ENCODE results near the gene GTSE1. TPM values are rescaled to one million over a fixed set of nuclear protein-coding genes. Genes with fewer than 3 reads are reported as not detected.

The GTSE1 gene
- total RNA-seq, 1 donor from 2014 or later, result 47.7 TPM

DNA sequence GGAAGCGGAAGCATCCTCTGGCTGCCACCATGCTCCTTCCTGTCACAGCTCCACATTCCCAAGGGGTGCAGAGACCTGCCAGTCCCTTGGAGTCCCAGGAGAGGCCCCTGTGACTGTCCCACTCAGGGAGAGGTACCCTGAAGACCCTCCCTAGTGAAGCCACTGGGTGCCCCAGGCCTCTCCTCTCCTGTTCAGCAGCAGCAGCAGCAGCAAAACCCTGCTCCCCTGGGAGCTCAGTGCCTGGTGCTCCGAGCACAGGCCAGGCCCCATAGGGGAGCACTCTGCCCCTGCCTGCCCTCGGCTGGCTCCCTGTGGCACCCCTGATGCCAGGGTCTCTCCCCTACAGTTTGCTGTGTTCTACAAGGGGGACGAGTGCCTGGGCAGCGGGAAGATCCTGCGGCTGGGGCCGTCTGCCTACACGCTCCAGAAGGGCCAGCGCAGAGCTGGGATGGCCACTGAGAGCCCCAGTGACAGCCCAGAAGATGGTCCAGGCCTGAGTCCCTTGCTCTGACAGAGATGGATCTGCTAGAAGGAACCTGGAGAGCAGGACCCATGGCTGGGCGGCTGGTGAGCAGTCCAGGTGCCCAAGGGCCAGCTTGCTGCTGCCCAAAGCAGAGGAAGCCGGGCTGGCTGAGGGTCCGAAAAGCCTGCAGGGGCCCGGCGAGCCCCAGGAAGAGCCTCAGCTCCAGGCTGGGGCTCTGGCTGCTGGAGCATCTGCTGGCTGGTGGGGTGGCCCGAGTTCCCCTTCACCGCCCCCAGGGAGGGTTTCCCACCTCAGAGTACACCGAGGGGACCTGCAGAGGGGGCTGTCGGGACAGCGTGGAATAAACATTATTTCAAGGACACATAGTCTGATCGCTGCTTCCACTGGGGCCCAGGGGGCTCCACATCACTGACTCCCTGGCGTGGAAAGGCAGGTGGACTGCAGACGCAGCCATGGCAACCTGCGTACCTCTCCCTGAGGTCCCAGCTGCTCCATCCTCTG is 60.1 kb downstream of the GTSE1 start:
- H3K27me3 Mint-ChIP-seq (ENCODE audit: low read depth), result no peaks in the 10 kb centered on the region
- H3K9me3 Mint-ChIP-seq, result no peaks in the 10 kb centered on the region
- no peaks in the 10 kb centered on the region for H3K4me1 Mint-ChIP-seq (ENCODE audit: low read depth)
- no peak overlapping the region for H3K4me3 Mint-ChIP-seq (ENCODE audit: low read depth)
- peaks cover 24% of the 10 kb centered on the region for H3K36me3 Mint-ChIP-seq (ENCODE audit: low read depth)
- DNase-seq (ENCODE audit: low spot score), result no peak
- intact Hi-C loops (cut with micrococcal nuclease), result no loop called here
- no peak overlapping the region for H3K27ac Mint-ChIP-seq

DNA sequence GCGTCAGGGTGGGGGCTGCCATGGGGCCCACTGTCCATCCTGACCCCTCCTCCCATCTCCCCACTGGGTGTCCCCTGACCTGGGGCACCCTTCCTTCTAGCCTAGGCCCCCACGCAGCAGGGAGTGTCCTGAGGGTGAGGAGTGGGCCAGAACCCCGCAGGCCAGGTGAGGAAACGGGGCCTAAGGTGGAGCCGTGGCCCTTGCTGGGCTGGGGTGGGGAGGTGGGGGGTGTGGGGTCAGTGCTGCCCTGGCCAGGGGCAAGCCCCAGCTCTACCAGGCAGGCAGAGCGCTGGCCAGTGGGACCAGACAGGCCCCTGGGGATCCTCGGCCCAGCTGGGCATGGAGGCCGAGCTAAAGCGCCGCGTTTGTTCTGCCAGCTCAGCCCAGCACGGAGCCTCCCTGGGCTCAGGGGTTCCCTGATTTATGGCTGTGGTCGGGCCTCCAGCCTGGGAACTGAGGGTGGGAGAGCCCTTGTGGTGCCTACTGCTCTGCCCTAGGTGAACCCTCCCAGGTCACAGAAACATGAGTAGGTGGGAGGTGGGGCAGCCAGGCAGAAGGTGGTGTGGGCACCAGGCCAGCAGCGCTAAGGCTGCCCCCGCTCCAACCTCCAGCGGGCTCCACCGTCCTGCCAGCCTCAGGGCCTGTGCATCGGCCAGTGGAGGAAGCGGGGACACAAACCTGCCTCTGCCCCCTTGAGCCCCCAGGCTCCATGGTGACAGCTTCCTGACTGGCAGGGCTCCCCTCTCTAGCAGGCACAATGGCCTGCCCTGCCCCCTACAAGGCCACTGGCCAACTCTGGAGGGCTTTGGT is 61.2 kb downstream of the GTSE1 start:
- Mint-ChIP-seq H3K27ac (no peak overlapping the region), H3K4me3 (ENCODE audit: low read depth) (no peak overlapping the region), H3K27me3 (ENCODE audit: low read depth) (no peaks in the 10 kb centered on the region), H3K9me3 (no peaks in the 10 kb centered on the region), H3K4me1 (ENCODE audit: low read depth) (no peaks in the 10 kb centered on the region), H3K36me3 (ENCODE audit: low read depth) (peaks cover 15% of the 10 kb centered on the region)
- intact Hi-C loops (cut with micrococcal nuclease), result no loop called here
- no peak for DNase-seq (ENCODE audit: low spot score)

GRCh38 chr22:46358766-46359165 is 62.1 kb downstream of the GTSE1 start:
- H3K4me1 Mint-ChIP-seq (ENCODE audit: low read depth), result no peaks in the 10 kb centered on the region
- H3K9me3 Mint-ChIP-seq, result no peaks in the 10 kb centered on the region
- no peaks in the 10 kb centered on the region for H3K27me3 Mint-ChIP-seq (ENCODE audit: low read depth)
- no peak overlapping the region for H3K27ac Mint-ChIP-seq
- peaks cover 11% of the 10 kb centered on the region for H3K36me3 Mint-ChIP-seq (ENCODE audit: low read depth)
- H3K4me3 Mint-ChIP-seq (ENCODE audit: low read depth), result no peak overlapping the region
- intact Hi-C loops (cut with micrococcal nuclease), result no loop called here
- DNase-seq (ENCODE audit: low spot score), result no peak

DNA sequence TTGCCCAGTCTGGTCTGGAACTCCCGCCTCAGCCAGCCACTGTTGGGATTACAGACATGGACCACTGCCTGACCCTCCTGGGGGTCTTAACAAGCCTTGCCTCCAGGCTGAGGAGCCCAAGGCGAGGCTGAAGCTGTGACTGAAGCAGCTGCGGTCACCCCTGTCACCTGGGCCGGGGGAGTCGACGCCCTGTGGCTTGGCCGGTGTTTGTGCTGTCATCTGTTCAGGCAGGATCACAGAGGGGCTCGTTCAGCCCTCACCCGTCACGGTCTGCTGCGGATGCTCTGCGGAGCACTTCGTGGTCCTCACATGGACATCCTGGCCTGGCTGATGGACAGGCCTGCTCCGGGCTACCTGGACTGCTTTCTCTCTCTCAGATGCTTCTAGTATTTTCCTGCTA is 62.7 kb downstream of the GTSE1 start:
- no peak overlapping the region for H3K4me3 Mint-ChIP-seq (ENCODE audit: low read depth)
- no peak for DNase-seq (ENCODE audit: low spot score)

GRCh38 chr22:46360097-46360496 is 63.4 kb downstream of the GTSE1 start:
- intact Hi-C loops (cut with micrococcal nuclease), result no loop called here
- Mint-ChIP-seq H3K27ac (no peak overlapping the region), H3K4me3 (ENCODE audit: low read depth) (no peak overlapping the region), H3K4me1 (ENCODE audit: low read depth) (no peaks in the 10 kb centered on the region), H3K36me3 (ENCODE audit: low read depth) (peaks cover 8% of the 10 kb centered on the region), H3K27me3 (ENCODE audit: low read depth) (no peaks in the 10 kb centered on the region), H3K9me3 (no peaks in the 10 kb centered on the region)
- DNase-seq (ENCODE audit: low spot score), result no peak

More for the DNA sequence above, 62.7 kb downstream of the GTSE1 start:
- Mint-ChIP-seq H3K27ac (no peak overlapping the region), H3K27me3 (ENCODE audit: low read depth) (no peaks in the 10 kb centered on the region), H3K4me1 (ENCODE audit: low read depth) (no peaks in the 10 kb centered on the region), H3K36me3 (ENCODE audit: low read depth) (peaks cover 8% of the 10 kb centered on the region), H3K9me3 (no peaks in the 10 kb centered on the region)
- intact Hi-C loops (cut with micrococcal nuclease), result no loop called here

DNA sequence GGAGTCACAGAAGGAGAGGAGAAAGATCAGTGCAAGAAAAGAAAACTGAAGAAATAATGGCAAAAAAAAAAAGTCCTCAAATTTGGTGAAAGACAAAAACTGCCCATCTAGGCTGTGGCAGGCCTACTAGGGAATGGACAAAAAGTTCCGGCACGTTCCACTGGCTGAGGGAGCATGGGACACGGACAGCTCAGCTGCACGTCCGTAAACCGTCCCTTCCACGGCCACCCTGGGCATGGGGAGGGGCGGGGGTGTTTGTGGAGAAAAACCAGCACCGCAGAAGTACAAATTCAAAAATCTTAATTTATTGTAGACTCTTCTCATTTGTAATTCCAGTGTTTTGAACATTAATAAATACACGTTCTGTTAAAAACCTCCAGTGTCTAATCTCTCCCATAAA is 64.2 kb downstream of the GTSE1 start:
- DNase-seq (ENCODE audit: low spot score), result no peak
- Mint-ChIP-seq H3K4me3 (ENCODE audit: low read depth) (no peak overlapping the region), H3K4me1 (ENCODE audit: low read depth) (no peaks in the 10 kb centered on the region), H3K27ac (no peak overlapping the region), H3K9me3 (no peaks in the 10 kb centered on the region), H3K27me3 (ENCODE audit: low read depth) (no peaks in the 10 kb centered on the region), H3K36me3 (ENCODE audit: low read depth) (peaks cover 3% of the 10 kb centered on the region)
- intact Hi-C loops (cut with micrococcal nuclease), result no loop called here

- H3K9me3 Mint-ChIP-seq, result no peaks in the 10 kb centered on the region
- no peaks in the 10 kb centered on the region for H3K27me3 Mint-ChIP-seq (ENCODE audit: low read depth)
- DNase-seq (ENCODE audit: low spot score), result no peak
- H3K27ac Mint-ChIP-seq, result no peak overlapping the region
- intact Hi-C loops (cut with micrococcal nuclease), result no loop called here
- H3K4me1 Mint-ChIP-seq (ENCODE audit: low read depth), result no peaks in the 10 kb centered on the region
- peaks cover 3% of the 10 kb centered on the region for H3K36me3 Mint-ChIP-seq (ENCODE audit: low read depth)
- no peak overlapping the region for H3K4me3 Mint-ChIP-seq (ENCODE audit: low read depth)
Measured at GRCh38 chr22:46361826-46362202, 65.1 kb downstream of the GTSE1 start.

- H3K4me3 Mint-ChIP-seq (ENCODE audit: low read depth), result no peak overlapping the region
- intact Hi-C loops (cut with micrococcal nuclease), result no loop called here
- no peaks in the 10 kb centered on the region for H3K27me3 Mint-ChIP-seq (ENCODE audit: low read depth)
- no peak overlapping the region for H3K27ac Mint-ChIP-seq
- no peaks in the 10 kb centered on the region for H3K4me1 Mint-ChIP-seq (ENCODE audit: low read depth)
- no peak for DNase-seq (ENCODE audit: low spot score)
- no peaks in the 10 kb centered on the region for H3K9me3 Mint-ChIP-seq
- H3K36me3 Mint-ChIP-seq (ENCODE audit: low read depth), result peaks cover 2% of the 10 kb centered on the region
Measured at GRCh38 chr22:46362203-46362933, 65.7 kb downstream of the GTSE1 start.

- Mint-ChIP-seq H3K27me3 (ENCODE audit: low read depth) (no peaks in the 10 kb centered on the region), H3K4me3 (ENCODE audit: low read depth) (no peak overlapping the region), H3K27ac (no peak overlapping the region), H3K36me3 (ENCODE audit: low read depth) (no peaks in the 10 kb centered on the region), H3K9me3 (no peaks in the 10 kb centered on the region), H3K4me1 (ENCODE audit: low read depth) (no peaks in the 10 kb centered on the region)
- DNase-seq (ENCODE audit: low spot score), result no peak
- intact Hi-C loops (cut with micrococcal nuclease), result no loop called here
Measured at GRCh38 chr22:46362934-46363515, 66.4 kb downstream of the GTSE1 start.

DNA sequence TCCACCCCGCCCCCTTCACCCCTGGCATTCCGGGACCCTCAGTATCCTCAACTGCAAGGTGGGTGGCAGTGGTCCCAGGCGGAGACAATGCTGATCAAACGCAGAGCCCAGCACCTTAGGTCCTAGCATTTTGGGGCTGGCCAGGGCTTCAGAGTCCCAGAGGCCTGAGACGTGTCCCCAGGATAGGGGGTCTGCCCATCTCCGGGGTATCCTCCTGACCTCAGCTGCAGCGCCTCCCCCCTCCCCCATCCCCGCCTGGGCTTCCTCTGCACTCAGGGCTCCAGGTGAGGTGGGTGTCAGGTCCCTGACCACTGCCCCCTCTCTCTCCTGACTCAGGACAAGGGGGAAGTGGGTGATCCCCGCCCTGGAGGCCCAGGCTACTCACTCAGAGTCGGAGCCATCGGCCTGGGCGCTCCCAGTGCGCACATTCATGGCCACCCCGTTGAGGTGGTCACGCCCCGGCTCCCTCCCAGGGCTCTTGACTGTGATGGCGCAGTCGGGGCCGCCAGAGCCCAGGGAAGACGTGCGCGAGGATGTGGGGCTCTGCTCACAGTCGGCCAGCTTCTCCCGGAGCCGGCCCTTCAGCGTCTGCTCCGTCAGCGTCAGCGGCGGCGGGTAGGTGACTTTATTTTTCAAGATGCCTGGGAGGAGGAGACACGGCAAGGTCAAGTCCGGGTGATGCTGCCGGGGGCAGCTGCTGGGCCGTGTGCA is 67.1 kb downstream of the GTSE1 start:
- H3K9me3 Mint-ChIP-seq, result no peaks in the 10 kb centered on the region
- intact Hi-C loops (cut with micrococcal nuclease), result no loop called here
- no peaks in the 10 kb centered on the region for H3K27me3 Mint-ChIP-seq (ENCODE audit: low read depth)
- no peak overlapping the region for H3K4me3 Mint-ChIP-seq (ENCODE audit: low read depth)
- no peak overlapping the region for H3K27ac Mint-ChIP-seq
- H3K36me3 Mint-ChIP-seq (ENCODE audit: low read depth), result no peaks in the 10 kb centered on the region
- no peaks in the 10 kb centered on the region for H3K4me1 Mint-ChIP-seq (ENCODE audit: low read depth)
- no peak for DNase-seq (ENCODE audit: low spot score)

DNA sequence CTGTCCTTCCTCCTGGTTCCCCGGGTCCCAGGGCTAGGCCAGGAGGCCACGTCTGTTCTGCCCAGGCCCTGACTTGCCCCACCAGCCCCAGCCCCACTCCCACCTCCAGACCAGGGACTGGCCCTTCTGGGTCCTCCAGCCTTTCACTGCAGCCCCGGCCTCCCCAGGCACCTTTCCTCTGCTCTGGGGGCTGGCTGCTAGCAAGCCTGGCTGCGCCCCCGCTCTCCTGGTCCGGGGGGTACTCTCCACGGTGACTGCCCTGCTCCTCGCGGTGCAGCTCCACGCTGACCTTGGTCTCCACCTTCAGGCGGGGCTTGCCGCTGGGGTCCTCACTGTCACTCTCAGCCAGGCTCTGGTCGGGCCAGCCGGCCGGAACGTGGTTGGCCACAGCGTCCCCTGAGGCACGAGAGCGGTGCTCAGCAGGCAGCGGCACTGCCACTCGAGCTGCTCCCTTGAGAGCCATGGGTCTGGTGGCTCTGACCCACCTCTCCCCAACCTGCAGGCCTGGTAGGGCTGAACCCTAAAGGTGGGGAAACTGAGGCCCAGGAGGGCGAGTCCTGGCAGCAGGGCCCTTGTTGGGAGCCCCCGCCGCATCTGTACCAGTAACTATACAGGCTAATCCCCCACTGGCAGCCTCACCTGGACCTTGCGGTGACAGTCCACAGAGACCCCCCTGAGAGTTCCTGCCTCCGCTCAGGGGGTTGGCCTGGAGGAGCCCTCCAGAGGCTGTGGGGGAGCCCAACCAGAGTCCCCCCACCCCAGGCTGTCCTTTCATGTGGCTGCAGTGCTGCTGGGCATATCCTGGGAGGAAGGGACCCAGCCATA is 67.9 kb downstream of the GTSE1 start:
- H3K27ac Mint-ChIP-seq, result no peak overlapping the region
- no peak for DNase-seq (ENCODE audit: low spot score)
- H3K9me3 Mint-ChIP-seq, result no peaks in the 10 kb centered on the region
- no peaks in the 10 kb centered on the region for H3K4me1 Mint-ChIP-seq (ENCODE audit: low read depth)
- H3K36me3 Mint-ChIP-seq (ENCODE audit: low read depth), result no peaks in the 10 kb centered on the region
- no peaks in the 10 kb centered on the region for H3K27me3 Mint-ChIP-seq (ENCODE audit: low read depth)
- intact Hi-C loops (cut with micrococcal nuclease), result no loop called here
- H3K4me3 Mint-ChIP-seq (ENCODE audit: low read depth), result no peak overlapping the region
